Measurements from ENCODE around the gene KIF26B. TPM values are rescaled to one million over a fixed set of nuclear protein-coding genes. Genes with fewer than 3 reads are reported as not detected.

Gene KIF26B
- total RNA-seq, 1 donor from 2014 or later = 69.7 TPM

GRCh38 chr1:245587435-245588115, 432.8 kb downstream of the KIF26B start:
- H3K36me3 Mint-ChIP-seq = peaks cover 5% of the 10 kb centered on the region
- peak overlapping the region; percentile 54 for H3K27ac Mint-ChIP-seq
- H3K4me3 Mint-ChIP-seq = no peak overlapping the region
- H3K4me1 Mint-ChIP-seq = peaks cover 34% of the 10 kb centered on the region
- TF ChIP-seq CTCF (IDR thresholded peaks at IDR 0.05; ENCODE audit: unreplicated experiment) = no peak
- DNase-seq (ENCODE audit: low spot score in 2 of 2, unreplicated experiment in 2 of 2) = no peak
- H3K9me3 Mint-ChIP-seq = no peaks in the 10 kb centered on the region
- H3K27me3 Mint-ChIP-seq (ENCODE audit: low read depth) = peaks cover 1% of the 10 kb centered on the region

- TF ChIP-seq CTCF (IDR thresholded peaks at IDR 0.05; ENCODE audit: unreplicated experiment) = no peak
- peak overlapping the region; percentile 54 for H3K27ac Mint-ChIP-seq
- peaks cover 1% of the 10 kb centered on the region for H3K27me3 Mint-ChIP-seq (ENCODE audit: low read depth)
- no peak for DNase-seq (ENCODE audit: low spot score in 2 of 2, unreplicated experiment in 2 of 2)
- H3K4me1 Mint-ChIP-seq = peaks cover 29% of the 10 kb centered on the region
- no peaks in the 10 kb centered on the region for H3K9me3 Mint-ChIP-seq
- no peak overlapping the region for H3K4me3 Mint-ChIP-seq
- H3K36me3 Mint-ChIP-seq = peaks cover 5% of the 10 kb centered on the region
Measured at GRCh38 chr1:245588116-245588639, 433.4 kb downstream of the KIF26B start.

GRCh38 chr1:245589316-245589715, 434.5 kb downstream of the KIF26B start:
- H3K27ac Mint-ChIP-seq = peak overlapping the region; percentile 30
- H3K9me3 Mint-ChIP-seq = peaks cover 8% of the 10 kb centered on the region
- DNase-seq (ENCODE audit: low spot score in 2 of 2, unreplicated experiment in 2 of 2) = no peak
- peaks cover 1% of the 10 kb centered on the region for H3K27me3 Mint-ChIP-seq (ENCODE audit: low read depth)
- H3K36me3 Mint-ChIP-seq = no peaks in the 10 kb centered on the region
- peaks cover 29% of the 10 kb centered on the region for H3K4me1 Mint-ChIP-seq
- TF ChIP-seq CTCF (IDR thresholded peaks at IDR 0.05; ENCODE audit: unreplicated experiment) = no peak
- H3K4me3 Mint-ChIP-seq = no peak overlapping the region

- Mint-ChIP-seq H3K4me3 (no peak overlapping the region), H3K4me1 (peaks cover 27% of the 10 kb centered on the region), H3K9me3 (peaks cover 13% of the 10 kb centered on the region), H3K36me3 (peaks cover 6% of the 10 kb centered on the region), H3K27me3 (ENCODE audit: low read depth) (peaks cover 1% of the 10 kb centered on the region), H3K27ac (no peak overlapping the region)
- no peak for DNase-seq (ENCODE audit: low spot score in 2 of 2, unreplicated experiment in 2 of 2)
- no peak for TF ChIP-seq CTCF (IDR thresholded peaks at IDR 0.05; ENCODE audit: unreplicated experiment)
Measured at GRCh38 chr1:245589906-245590305, 435.1 kb downstream of the KIF26B start.

- no peak for DNase-seq (ENCODE audit: low spot score in 2 of 2, unreplicated experiment in 2 of 2)
- Mint-ChIP-seq H3K27me3 (ENCODE audit: low read depth) (peaks cover 1% of the 10 kb centered on the region), H3K4me3 (no peak overlapping the region), H3K9me3 (peaks cover 13% of the 10 kb centered on the region), H3K27ac (no peak overlapping the region), H3K36me3 (peaks cover 6% of the 10 kb centered on the region), H3K4me1 (peaks cover 20% of the 10 kb centered on the region)
- no peak for TF ChIP-seq CTCF (IDR thresholded peaks at IDR 0.05; ENCODE audit: unreplicated experiment)
Measured at GRCh38 chr1:245590726-245591125, 435.9 kb downstream of the KIF26B start.

All from mesothelial cell of epicardium (in vitro differentiated cells).